HEK293T (cell line): ENCODE results near the gene CR1L.

ENCODE experiments used
- BHLHE40 ChIP-seq: fragments of 450-650 bp; IDR thresholded peaks from 2 replicates; pipeline ENCODE4 v1.6.1; 2016; ENCODE audit warnings: mild to moderate bottlenecking, moderate library complexity, borderline replicate concordance
- FOXM1 ChIP-seq: fragments of 450-650 bp; IDR thresholded peaks from 2 replicates; pipeline ENCODE4 v1.6.1; 2017; ENCODE audit warnings: mild to moderate bottlenecking, borderline replicate concordance
- NFRKB ChIP-seq: fragments of 450-650 bp; IDR thresholded peaks from 2 replicates; pipeline ENCODE4 v1.6.1; 2016; ENCODE audit warnings: mild to moderate bottlenecking, moderate library complexity
- SP1 ChIP-seq: fragments of 450-650 bp; IDR thresholded peaks from 2 replicates; pipeline ENCODE4 v1.6.1; 2017
- TARDBP ChIP-seq: fragments of 450-650 bp; IDR thresholded peaks from 2 replicates; pipeline ENCODE4 v1.6.1; 2016
- ZNF384 ChIP-seq: fragments of 450-650 bp; IDR thresholded peaks from 2 replicates; pipeline ENCODE4 v1.6.1; 2016

DNA sequence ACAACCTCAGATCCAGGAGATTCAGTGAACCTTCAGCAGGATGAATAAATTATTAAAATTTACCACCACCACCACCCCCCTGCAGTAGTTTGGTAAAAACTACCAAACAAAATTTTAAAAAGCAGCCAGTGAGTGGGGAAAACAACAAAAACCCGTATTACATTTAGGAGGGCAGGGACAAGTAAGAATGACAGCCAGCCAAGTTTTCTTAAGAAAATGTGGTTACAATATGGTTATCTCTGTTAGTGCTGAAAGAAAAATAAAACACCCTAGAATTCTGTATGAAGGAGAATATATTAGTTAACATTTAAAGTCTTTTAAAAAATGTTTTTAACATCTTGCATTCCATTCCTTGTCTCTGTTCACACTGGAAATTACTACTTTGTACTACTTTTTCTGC, 121.6 kb downstream of the CR1L start:
- TF ChIP-seq TARDBP = no peak
- TF ChIP-seq NFRKB = no peak
- TF ChIP-seq BHLHE40 = no peak
- TF ChIP-seq ZNF384 = no peak
- TF ChIP-seq FOXM1 = no peak
- TF ChIP-seq SP1 = no peak
